Activated CD8-positive, alpha-beta memory T cell treated with anti-CD3 and anti-CD28 coated beads for 36 hours (primary cell): ENCODE measurements around the gene SCUBE2. TPM values are rescaled to one million over a fixed set of nuclear protein-coding genes. Genes with fewer than 3 reads are reported as not detected.

ENCODE experiments used
- CTCF ChIA-PET: fragments of 350-600 bp; sonication (Branson Sonifier 250); formaldehyde crosslinking; loops from one replicate; lab custom pipeline; 2021; ENCODE audit warnings: antibody characterized with exemption; lab: Charles Lee
- POLR2A ChIA-PET: fragments of 350-600 bp; sonication (Branson Sonifier 250); formaldehyde crosslinking; loops from one replicate; lab custom pipeline; 2021; ENCODE audit warnings: antibody characterized with exemption; lab: Charles Lee
- total RNA-seq, 2 experiments: library from RNA; stranded (reverse); gene quantifications; one replicate each; pipeline ENCODE4 v1.2.3, GENCODE V29; 2021

The SCUBE2 gene
- total RNA-seq, 2 experiments from 2014 or later = not detected

GRCh38 chr11:9078113-9079086, 13.0 kb downstream of the SCUBE2 start:
- POLR2A ChIA-PET = no interaction called here
- CTCF ChIA-PET = no interaction called here

DNA sequence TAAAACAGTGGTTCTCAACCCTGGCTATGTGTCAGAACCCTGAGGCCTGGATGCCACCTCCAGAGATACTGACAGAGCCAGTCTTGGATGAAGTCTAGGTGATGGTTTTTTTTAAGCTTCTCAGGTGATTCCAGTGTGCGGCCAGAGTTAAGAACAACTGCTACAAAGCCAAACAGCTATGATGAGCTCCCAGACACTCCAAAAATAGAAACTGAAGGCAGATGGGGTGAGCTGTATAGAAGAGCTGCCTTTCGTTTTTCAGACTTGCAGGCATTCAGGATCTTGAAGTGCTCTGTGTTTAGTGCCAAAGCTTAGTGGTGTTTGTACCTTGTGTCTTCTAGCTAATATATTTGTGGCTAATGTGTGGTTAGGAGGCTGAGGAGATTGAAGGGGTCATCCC, 14.2 kb downstream of the SCUBE2 start:
- CTCF ChIA-PET = interaction anchor here (0.8 kb wide), 1 partner anchor 19 kb away, joined by 3 read pairs; no protein-coding TSS in a partner anchor
- POLR2A ChIA-PET = no interaction called here

- ChIA-PET POLR2A (no interaction called here), CTCF (interaction anchor here (0.8 kb wide), 1 partner anchor 19 kb away, joined by 3 read pairs; no protein-coding TSS in a partner anchor)
Observed at GRCh38 chr11:9076661-9077060, 14.7 kb downstream of the SCUBE2 start.

- POLR2A ChIA-PET = no interaction called here
- CTCF ChIA-PET = no interaction called here
Observed at GRCh38 chr11:9076046-9076445, 15.4 kb downstream of the SCUBE2 start.

DNA sequence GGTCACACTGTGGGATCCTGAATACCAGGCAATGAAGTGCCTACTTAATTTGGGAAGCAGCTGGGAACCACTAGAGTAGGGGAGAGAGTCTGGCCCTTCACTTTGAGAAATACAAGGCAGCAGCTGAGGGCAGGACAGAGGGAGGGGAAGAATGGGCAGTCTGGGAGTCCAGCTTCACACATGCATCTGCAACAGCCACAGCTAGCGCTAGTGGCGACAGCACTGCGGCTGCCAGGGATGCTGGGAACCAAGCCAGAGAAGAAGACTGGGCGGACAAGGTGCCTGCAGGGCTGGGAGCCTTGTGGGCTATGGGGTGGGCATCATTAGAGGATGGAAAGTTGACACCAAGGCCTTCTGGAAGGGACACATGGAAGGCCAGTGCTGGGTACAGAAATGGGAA, 15.8 kb downstream of the SCUBE2 start:
- ChIA-PET CTCF (interaction anchor here (0.7 kb wide), 1 partner anchor 15 kb away, joined by 5 read pairs; no protein-coding TSS in a partner anchor), POLR2A (no interaction called here)

- CTCF ChIA-PET = interaction anchor here (0.9 to 1.0 kb wide), 2 partner anchors 10 to 63 kb away, joined by 3 to 4 read pairs; no protein-coding TSS in a partner anchor
Observed at GRCh38 chr11:9074338-9075029, 16.9 kb downstream of the SCUBE2 start.

DNA sequence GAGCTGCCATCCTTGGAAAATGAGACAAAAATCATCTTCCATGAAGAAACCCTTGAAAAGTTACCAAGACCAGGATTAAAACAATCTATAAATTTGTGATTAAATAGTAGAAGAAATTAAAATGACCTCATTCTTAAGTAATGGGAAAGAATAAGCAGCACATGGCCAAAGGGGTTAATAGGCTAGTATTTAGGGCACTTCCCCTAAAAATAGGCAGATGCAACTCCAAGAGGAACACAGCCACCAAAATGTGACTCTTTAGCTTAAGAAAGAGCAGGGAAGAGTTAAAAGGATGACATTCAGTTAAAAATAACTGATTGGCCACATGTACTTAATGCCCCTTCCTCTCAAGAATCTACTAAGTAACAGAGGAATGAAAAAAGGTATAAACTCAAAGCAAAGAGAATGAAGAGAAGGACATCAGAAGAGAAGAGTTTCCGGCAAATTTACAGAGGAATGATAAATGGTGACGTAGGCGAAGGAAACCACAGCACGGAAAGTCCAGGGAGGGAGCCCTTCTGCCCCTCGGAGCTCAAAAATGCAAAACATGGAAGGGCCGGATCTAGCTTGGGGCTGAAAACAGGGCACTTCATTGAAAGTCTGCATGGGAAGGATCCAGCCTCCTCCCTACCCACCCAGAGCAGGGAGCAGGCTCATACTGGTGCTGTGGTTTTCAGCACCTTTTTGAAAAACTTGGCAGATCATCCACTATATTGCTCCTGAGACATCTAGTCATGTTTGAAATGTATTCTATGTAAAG, 17.8 kb downstream of the SCUBE2 start:
- CTCF ChIA-PET = interaction anchor here (1.0 kb wide), 1 partner anchor 9 kb away, joined by 3 read pairs; no protein-coding TSS in a partner anchor
- POLR2A ChIA-PET = no interaction called here

More at GRCh38 chr11:9074338-9075029, 16.9 kb downstream of the SCUBE2 start:
- POLR2A ChIA-PET = no interaction called here

DNA sequence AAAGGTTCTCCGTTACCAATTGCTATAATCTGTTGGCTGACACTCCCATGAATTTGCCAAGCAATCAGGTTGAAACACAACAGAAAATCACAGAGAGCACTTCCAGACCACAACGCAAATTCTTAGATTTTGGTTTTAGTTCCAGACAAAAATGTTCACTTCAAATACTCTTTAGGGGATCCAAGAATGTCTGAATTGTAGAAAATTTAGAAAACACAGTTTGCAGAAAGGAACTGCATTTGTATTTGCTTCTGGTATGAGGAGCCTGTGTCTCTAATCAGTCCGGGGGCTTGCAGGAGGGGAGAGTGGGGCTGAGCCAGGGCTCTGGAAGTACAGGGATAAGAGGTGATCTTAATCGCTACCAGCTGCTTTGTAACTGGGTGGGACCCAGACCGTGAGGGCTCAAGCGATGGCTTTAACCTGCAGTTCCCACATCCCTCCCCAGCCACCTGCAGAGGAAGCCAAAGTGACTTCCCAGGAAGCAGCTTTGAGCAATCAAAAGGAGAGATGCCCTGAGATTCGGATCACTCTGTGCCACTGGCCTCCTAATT, 18.7 kb downstream of the SCUBE2 start:
- POLR2A ChIA-PET = no interaction called here
- CTCF ChIA-PET = no interaction called here

DNA sequence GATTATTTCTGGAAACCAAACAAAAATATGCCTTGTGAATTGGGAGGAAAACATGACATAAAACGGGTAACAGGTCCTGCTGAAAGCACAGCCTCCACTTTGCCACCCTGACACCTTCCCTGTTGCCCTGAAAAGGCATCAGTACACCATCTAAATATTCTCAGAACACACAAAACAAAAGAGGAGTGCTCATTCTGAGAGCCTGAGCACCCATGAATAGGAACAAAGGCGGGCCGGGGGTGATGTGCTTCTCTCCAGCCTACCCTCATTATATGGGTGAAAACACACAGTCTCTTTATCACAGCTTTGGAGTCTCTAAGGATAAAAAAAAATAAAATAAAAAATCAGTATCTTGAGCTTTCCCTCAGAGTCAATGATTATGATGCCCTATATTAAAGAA, 19.7 kb downstream of the SCUBE2 start:
- ChIA-PET POLR2A (no interaction called here), CTCF (interaction anchor here (0.5 to 0.7 kb wide), 2 partner anchors 60 to 73 kb away, joined by 3 to 4 read pairs; no protein-coding TSS in a partner anchor)

GRCh38 chr11:9070749-9071491, 20.5 kb downstream of the SCUBE2 start:
- ChIA-PET POLR2A (no interaction called here), CTCF (interaction anchor here (0.5 to 0.7 kb wide), 2 partner anchors 59 to 72 kb away, joined by 3 to 4 read pairs; no protein-coding TSS in a partner anchor)

- POLR2A ChIA-PET = no interaction called here
- CTCF ChIA-PET = no interaction called here
Observed at GRCh38 chr11:9069862-9070470, 21.4 kb downstream of the SCUBE2 start.

DNA sequence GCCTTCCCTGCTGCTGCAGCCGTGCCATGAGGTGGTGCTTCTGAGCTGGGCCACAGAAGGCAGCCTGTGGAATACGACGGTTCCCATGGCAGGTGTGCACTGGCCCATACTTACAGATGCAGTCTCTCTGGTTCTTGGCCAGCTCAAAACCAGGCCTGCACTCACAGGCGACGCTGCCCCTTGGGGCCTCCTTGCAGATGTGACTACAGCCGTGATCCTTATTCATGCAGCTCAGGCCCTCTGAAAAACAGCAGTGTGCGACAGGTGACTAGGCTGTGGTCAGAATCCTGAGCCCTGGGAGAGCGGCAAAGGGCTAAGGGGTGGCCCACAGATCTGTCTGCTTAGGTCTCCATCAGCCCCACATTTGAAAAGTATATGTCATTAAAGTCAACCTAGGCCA, 22.1 kb downstream of the SCUBE2 start:
- POLR2A ChIA-PET = no interaction called here
- CTCF ChIA-PET = no interaction called here

- ChIA-PET POLR2A (no interaction called here), CTCF (no interaction called here)
Observed at GRCh38 chr11:9066433-9066925, 24.9 kb downstream of the SCUBE2 start.

DNA sequence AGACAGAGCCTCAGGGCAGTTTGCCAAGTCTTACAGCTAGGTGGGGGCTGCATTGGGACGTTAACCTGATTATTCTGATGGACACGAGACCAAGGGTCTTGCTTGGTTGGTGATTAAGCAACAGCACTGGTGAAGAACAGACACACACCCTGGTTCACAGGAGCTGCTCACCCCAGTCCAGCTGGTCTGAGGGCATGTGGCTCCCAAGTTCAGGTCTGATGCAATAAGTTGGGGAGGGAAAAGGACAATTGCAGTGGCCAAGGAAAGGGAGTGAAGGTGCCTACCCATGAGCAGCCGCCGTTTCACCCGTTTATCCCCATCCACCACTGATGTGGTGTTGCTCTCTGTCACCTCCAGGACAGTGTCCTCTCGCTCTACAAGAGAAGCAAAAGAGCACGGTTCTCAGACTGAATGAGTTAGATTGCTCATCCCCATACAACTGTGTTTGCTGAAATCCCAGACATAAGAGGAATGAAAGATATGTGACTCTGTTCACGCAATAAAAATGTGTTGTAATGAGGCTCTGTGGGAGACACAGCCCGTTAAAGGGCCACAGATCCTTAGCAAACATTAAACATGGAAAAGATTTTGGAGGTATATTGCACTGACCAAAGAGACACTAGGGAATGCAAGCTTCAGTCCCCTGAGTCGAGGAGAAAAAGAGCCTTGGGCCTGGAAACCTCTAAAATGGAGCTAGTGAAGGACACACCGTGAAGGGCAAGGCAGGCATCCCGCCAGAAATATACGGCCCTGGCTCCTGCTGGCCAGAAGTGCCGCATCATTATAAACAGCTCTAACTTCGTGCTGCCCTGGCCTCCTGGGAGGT, 25.6 kb downstream of the SCUBE2 start:
- ChIA-PET CTCF (no interaction called here), POLR2A (no interaction called here)

GRCh38 chr11:9061807-9062206, 29.6 kb downstream of the SCUBE2 start:
- CTCF ChIA-PET = interaction anchor here (1.2 kb wide), 1 partner anchor 76 kb away, joined by 5 read pairs; no protein-coding TSS in a partner anchor
- POLR2A ChIA-PET = no interaction called here

DNA sequence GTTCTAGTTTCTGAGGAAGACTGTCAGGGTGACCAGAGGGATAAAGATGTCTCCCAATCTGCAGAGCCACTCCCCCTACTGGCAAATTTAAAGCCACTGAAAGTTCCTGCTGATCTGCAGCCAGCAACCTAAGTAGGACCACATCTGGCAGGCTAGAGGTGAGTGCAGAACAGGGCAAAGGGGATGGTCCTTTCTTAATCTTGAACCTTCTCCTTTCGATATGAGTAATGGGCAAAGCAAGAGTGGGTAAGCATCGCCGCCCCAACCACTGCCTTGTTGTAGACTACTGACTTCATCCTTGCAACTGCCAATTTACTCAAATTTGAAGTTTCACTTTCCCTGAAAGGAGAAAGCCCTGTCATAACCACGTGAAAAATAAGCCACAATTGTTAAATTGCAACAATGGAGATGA, 30.7 kb downstream of the SCUBE2 start:
- CTCF ChIA-PET = interaction anchor here (0.6 to 1.5 kb wide), 6 partner anchors 15 to 943 kb away, joined by 3 to 5 read pairs (median 4); no protein-coding TSS in a partner anchor
- POLR2A ChIA-PET = no interaction called here

- ChIA-PET POLR2A (no interaction called here), CTCF (interaction anchor here (1.5 kb wide), 1 partner anchor 78 kb away, joined by 5 read pairs; no protein-coding TSS in a partner anchor)
Observed at GRCh38 chr11:9059406-9059805, 32.0 kb downstream of the SCUBE2 start.
